NAMALWA (cell line): ENCODE data around the gene STT3A.

Experiments
- DNase-seq: peaks from one replicate; pipeline ENCODE4 v3.0.0-alpha.2; 2015; ENCODE audit warnings: low spot score

The STT3A gene

GRCh38 chr11:125667151-125667550, 74.5 kb downstream of the STT3A start:
- no peak for DNase-seq

- DNase-seq: no peak
These were observed 77.5 kb downstream of the STT3A start for GRCh38 chr11:125670172-125670571.

DNA sequence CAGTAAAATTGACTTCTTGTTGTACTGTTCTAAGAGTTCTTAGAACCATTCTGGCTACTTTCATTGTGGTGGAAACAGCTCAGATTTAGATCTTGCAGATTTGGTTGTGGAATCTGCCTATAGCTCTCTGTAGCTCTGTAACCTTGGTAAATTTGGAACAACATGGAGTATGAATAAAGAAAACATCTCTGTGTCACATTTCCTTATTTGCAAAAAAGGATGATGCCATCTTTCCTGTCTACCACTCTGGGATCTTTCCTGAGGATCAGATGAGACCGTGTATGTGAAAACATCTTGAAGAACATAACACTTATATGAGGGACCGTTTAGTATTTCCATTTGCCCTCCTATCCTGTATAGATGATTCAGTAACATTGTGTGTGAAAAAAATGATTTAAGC, 78.9 kb downstream of the STT3A start:
- DNase-seq: no peak
